HCT116 (cell line): ENCODE measurements around the gene RBP4. TPM values are rescaled to one million over a fixed set of nuclear protein-coding genes. Genes with fewer than 3 reads are reported as not detected.

ENCODE experiments used
- ATAC-seq: fragments of 200-7000 bp; cut with Tn5 transposase; 2 replicates; pipeline ENCODE4 v1.9.1; 2020; ENCODE audit warnings: mild to moderate bottlenecking, moderate library complexity
- BruUV-seq: library from RNA; stranded (reverse); fragments of 400-500 nt; replicated peaks from 2 replicates; lab custom pipeline; 2021; lab: Mats Ljungman, UMichigan
- CTCF ChIA-PET: fragments of 300-600 bp; sonication (Branson Sonifier 250); formaldehyde crosslinking; loops from one replicate; lab custom pipeline; 2021; ENCODE audit warnings: antibody characterized with exemption; lab: Charles Lee
- POLR2A ChIA-PET: fragments of 300-600, 350-600 bp; sonication (Branson Sonifier 250); formaldehyde crosslinking; loops from one replicate; lab custom pipeline; 2021; ENCODE audit warnings: antibody characterized with exemption; lab: Charles Lee
- RAD21 ChIA-PET, 2 experiments: fragments of 300-600 bp; sonication (Branson Sonifier 250); formaldehyde crosslinking; loops; one replicate each; lab custom pipeline; 2023; ENCODE audit warnings: low total read pairs in 2 of 2; ENCODE audit not compliant: uncharacterized antibody in 2 of 2, unreplicated experiment in 2 of 2, low non-redundant PET in 1 of 2; lab: Charles Lee
- DNase-seq: peaks from one replicate; pipeline ENCODE4 v3.0.0-alpha.2; 2010; ENCODE audit warnings: low read depth, low spot score
- H2AFZ ChIP-seq: fragments of 200-600 bp; shearing (Covaris generic), sonication (generic); 2 replicates; pipeline ENCODE4 v1.6.1; 2017; ENCODE audit warnings: low read depth, mixed run types, mixed read lengths, antibody characterized with exemption, low read length; ENCODE audit not compliant: poor library complexity, severe bottlenecking
- H3K27ac ChIP-seq: 2 replicates; pipeline ENCODE4 v1.5.1; 2012; ENCODE audit warnings: low read depth, low read length
- H3K27me3 ChIP-seq: fragments of 200-600 bp; sonication (generic); 2 replicates; pipeline ENCODE4 v1.6.1; 2016; ENCODE audit warnings: mixed run types, low read length, mixed read lengths; ENCODE audit not compliant: insufficient read depth
- H3K36me3 ChIP-seq, 2 experiments: fragments of 200-500 bp in 1 of 2; fragments of 200-600 bp in 1 of 2; sonication (Bioruptor generic) in 1 of 2; sonication (generic) in 1 of 2; 2 replicates each; pipeline versions ENCODE4 v1.5.1 to v1.6.1; 2014 to 2016; ENCODE audit warnings: low read length in 2 of 2, inconsistent platforms in 1 of 2, mixed read lengths in 1 of 2, mixed run types in 1 of 2; ENCODE audit not compliant: insufficient read depth in 2 of 2, control insufficient read depth in 1 of 2
- H3K4me1 ChIP-seq, 2 experiments: fragments of 200-600 bp in 1 of 2; sonication (generic) in 1 of 2; 2 replicates each; pipeline versions ENCODE4 v1.5.1 to v1.6.1; 2012 to 2017; ENCODE audit warnings: low read length in 2 of 2, inconsistent platforms in 1 of 2, mild to moderate bottlenecking in 1 of 2, mixed read lengths in 1 of 2, mixed run types in 1 of 2, moderate library complexity in 1 of 2; ENCODE audit not compliant: insufficient read depth in 2 of 2, control insufficient read depth in 1 of 2
- H3K4me2 ChIP-seq: fragments of 200-600 bp; sonication (generic); 2 replicates; pipeline ENCODE4 v1.6.1; 2017; ENCODE audit warnings: mixed run types, low read length, mixed read lengths
- H3K4me3 ChIP-seq, 2 experiments: fragments of 200-600 bp in 1 of 2; sonication (generic) in 1 of 2; replicated peaks in 1 of 2; 2 replicates each; pipeline ENCODE4 v1.5.1; 2011 to 2016; ENCODE audit warnings: low read length in 2 of 2, control low read depth in 1 of 2, low read depth in 1 of 2, mild to moderate bottlenecking in 1 of 2, mixed read lengths in 1 of 2, mixed run types in 1 of 2
- H3K79me2 ChIP-seq: fragments of 200-600 bp; sonication (generic); 2 replicates; pipeline ENCODE4 v1.6.1; 2017; ENCODE audit warnings: mild to moderate bottlenecking, mixed run types, low read length, moderate library complexity, mixed read lengths; ENCODE audit not compliant: insufficient read depth
- H3K9ac ChIP-seq: fragments of 200-600 bp; sonication (generic); 2 replicates; pipeline ENCODE4 v1.6.1; 2016; ENCODE audit warnings: low read length, mixed read lengths
- H3K9me2 ChIP-seq: fragments of 200-600 bp; sonication (generic), shearing (Covaris generic); 2 replicates; pipeline ENCODE4 v1.6.1; 2017; ENCODE audit warnings: mixed run types, mild to moderate bottlenecking, moderate library complexity; ENCODE audit not compliant: insufficient read depth
- H3K9me3 ChIP-seq, 2 experiments: fragments of 200-500 bp in 1 of 2; fragments of 200-600 bp in 1 of 2; sonication (Bioruptor generic) in 1 of 2; sonication (generic) in 1 of 2; 2 replicates each; pipeline ENCODE4 v1.6.1; 2014 to 2017; ENCODE audit warnings: low read length in 2 of 2, mixed read lengths in 2 of 2, inconsistent platforms in 1 of 2, low read depth in 1 of 2, mild to moderate bottlenecking in 1 of 2, mixed run types in 1 of 2, moderate library complexity in 1 of 2; ENCODE audit not compliant: control insufficient read depth in 1 of 2, insufficient read depth in 1 of 2
- H4K20me1 ChIP-seq: fragments of 200-600 bp; sonication (generic), shearing (Covaris generic); 2 replicates; pipeline ENCODE4 v1.6.1; 2017; ENCODE audit warnings: mixed run types, mild to moderate bottlenecking, moderate library complexity; ENCODE audit not compliant: insufficient read depth
- CBX3 ChIP-seq: IDR thresholded peaks from 2 replicates; pipeline ENCODE4 v1.6.1; 2012; ENCODE audit warnings: low read depth
- CEBPB ChIP-seq: IDR thresholded peaks from 2 replicates; pipeline ENCODE4 v1.6.1; 2012; ENCODE audit warnings: low read depth
- EZH2 ChIP-seq: fragments of 200-600 bp; sonication (generic); IDR thresholded peaks from 2 replicates; pipeline ENCODE4 v1.6.1; 2017; ENCODE audit warnings: antibody characterized with exemption, mixed run types
- EZH2phosphoT487 ChIP-seq: fragments of 200-600 bp; IDR thresholded peaks from 2 replicates; pipeline ENCODE4 v1.6.1; 2018; ENCODE audit warnings: antibody characterized with exemption, borderline replicate concordance
- FOSL1 ChIP-seq: IDR thresholded peaks from 2 replicates; pipeline ENCODE4 v1.6.1; 2012; ENCODE audit warnings: low read depth
- JUND ChIP-seq: IDR thresholded peaks from 2 replicates; pipeline ENCODE4 v1.6.1; 2012
- POLR2A ChIP-seq: IDR thresholded peaks from 2 replicates; pipeline ENCODE4 v1.7.0; 2011; ENCODE audit warnings: borderline replicate concordance; ENCODE audit not compliant: insufficient read depth, insufficient read length; ENCODE audit errors: extremely low read depth
- POLR2AphosphoS5 ChIP-seq: IDR thresholded peaks from 2 replicates; pipeline ENCODE4 v1.6.1; 2011; ENCODE audit warnings: mild to moderate bottlenecking, low read depth, low read length, moderate library complexity
- RAD21 ChIP-seq: IDR thresholded peaks from 2 replicates; pipeline ENCODE4 v1.6.1; 2012; ENCODE audit warnings: low read depth, mild to moderate bottlenecking
- SIN3A ChIP-seq: IDR thresholded peaks from 2 replicates; pipeline ENCODE4 v1.6.1; 2012; ENCODE audit warnings: low read depth
- SP1 ChIP-seq: IDR thresholded peaks from 2 replicates; pipeline ENCODE4 v1.6.1; 2012; ENCODE audit warnings: low read depth
- SRF ChIP-seq: IDR thresholded peaks from 2 replicates; pipeline ENCODE4 v1.6.1; 2012; ENCODE audit warnings: low read depth
- YY1 ChIP-seq: IDR thresholded peaks from 2 replicates; pipeline ENCODE4 v1.6.1; 2011; ENCODE audit warnings: low read length, low read depth, moderate library complexity, mild to moderate bottlenecking; ENCODE audit not compliant: insufficient replicate concordance; ENCODE audit errors: extremely low read depth
- intact Hi-C: fragments of 100-400 bp; cut with micrococcal nuclease; formaldehyde crosslinking; loops from 2 replicates; pipeline ENCODE4 v1.10.0; 2022
- total RNA-seq: library from RNA; stranded (reverse); gene quantifications from one replicate; pipeline ENCODE4 v1.2.1, GENCODE V29; 2021; ENCODE audit not compliant: unreplicated experiment
- TF ChIP-seq, protein P1 (sequence below): IDR thresholded peaks from 2 replicates; pipeline ENCODE4 v1.6.1; 2012
- TF ChIP-seq, protein P2 (sequence below), 3 experiments: fragments of 200-600 bp in 1 of 3; sonication (generic) in 1 of 3; IDR thresholded peaks in 2 of 3; conservative IDR thresholded peaks in 1 of 3; 2 replicates each; pipeline ENCODE4 v1.5.1; 2012 to 2017; ENCODE audit warnings: low read depth in 2 of 3, low read length in 2 of 3, antibody characterized with exemption in 1 of 3, borderline replicate concordance in 1 of 3, control low read depth in 1 of 3, mild to moderate bottlenecking in 1 of 3, mixed read lengths in 1 of 3, mixed run types in 1 of 3, moderate library complexity in 1 of 3; ENCODE audit not compliant: insufficient read depth in 1 of 3
- TF ChIP-seq, protein P3 (sequence below): IDR thresholded peaks from 2 replicates; pipeline ENCODE4 v1.6.1; 2011; ENCODE audit warnings: mild to moderate bottlenecking, low read length, moderate library complexity; ENCODE audit not compliant: insufficient replicate concordance; ENCODE audit errors: extremely low read depth
- TF ChIP-seq, protein P4 (sequence below): IDR thresholded peaks from 2 replicates; pipeline ENCODE4 v1.6.1; 2012

The RBP4 gene
- total RNA-seq, 1 experiment from 2014 or later, result 2.4 TPM

DNA sequence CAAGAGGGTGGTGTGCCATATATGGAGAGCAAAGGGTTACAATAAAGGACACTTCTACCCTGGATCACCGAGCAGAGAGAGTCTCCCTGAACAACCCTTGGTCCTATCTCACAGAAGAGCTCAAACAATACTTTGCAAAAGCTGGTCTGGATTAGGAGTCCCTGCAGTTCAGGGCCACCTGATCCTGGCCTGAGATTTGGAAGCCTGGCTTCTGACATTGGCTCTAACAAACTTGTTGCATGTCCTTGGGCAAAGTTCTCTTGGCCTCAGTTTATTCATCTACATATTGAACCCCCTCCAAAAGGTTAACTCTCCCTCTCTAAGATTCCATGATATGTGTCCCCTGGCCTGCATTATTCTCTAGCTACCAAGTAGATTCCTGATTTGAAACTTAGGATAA is 1.7 kb downstream of the RBP4 start:
- Histone ChIP-seq H3K9me2 (no peaks in the 10 kb centered on the region), H3K4me2 (no peak overlapping the region), H3K4me1 (no peaks in the 10 kb centered on the region), H3K36me3 (no peaks in the 10 kb centered on the region), H3K9ac (no peak overlapping the region), H2AFZ (no peak overlapping the region), H3K79me2 (no peaks in the 10 kb centered on the region), H3K27ac (no peak overlapping the region), H3K9me3 (no peaks in the 10 kb centered on the region), H3K4me3 (no peak overlapping the region), H4K20me1 (no peaks in the 10 kb centered on the region), H3K27me3 (no peaks in the 10 kb centered on the region)
- ChIA-PET RAD21 (no interaction called here), CTCF (no interaction called here), POLR2A (no interaction called here)
- TF ChIP-seq FOSL1 (no peak), EZH2 (no peak), EZH2phosphoT487 (no peak), SP1 (no peak), JUND (no peak), SRF (no peak), POLR2A (no peak), CBX3 (no peak), POLR2AphosphoS5 (no peak), RAD21 (no peak), CEBPB (no peak), YY1 (no peak), SIN3A (no peak)
- TF ChIP-seq, protein P1, sequence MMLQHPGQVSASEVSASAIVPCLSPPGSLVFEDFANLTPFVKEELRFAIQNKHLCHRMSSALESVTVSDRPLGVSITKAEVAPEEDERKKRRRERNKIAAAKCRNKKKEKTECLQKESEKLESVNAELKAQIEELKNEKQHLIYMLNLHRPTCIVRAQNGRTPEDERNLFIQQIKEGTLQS, result no peak
- TF ChIP-seq, protein P2, sequence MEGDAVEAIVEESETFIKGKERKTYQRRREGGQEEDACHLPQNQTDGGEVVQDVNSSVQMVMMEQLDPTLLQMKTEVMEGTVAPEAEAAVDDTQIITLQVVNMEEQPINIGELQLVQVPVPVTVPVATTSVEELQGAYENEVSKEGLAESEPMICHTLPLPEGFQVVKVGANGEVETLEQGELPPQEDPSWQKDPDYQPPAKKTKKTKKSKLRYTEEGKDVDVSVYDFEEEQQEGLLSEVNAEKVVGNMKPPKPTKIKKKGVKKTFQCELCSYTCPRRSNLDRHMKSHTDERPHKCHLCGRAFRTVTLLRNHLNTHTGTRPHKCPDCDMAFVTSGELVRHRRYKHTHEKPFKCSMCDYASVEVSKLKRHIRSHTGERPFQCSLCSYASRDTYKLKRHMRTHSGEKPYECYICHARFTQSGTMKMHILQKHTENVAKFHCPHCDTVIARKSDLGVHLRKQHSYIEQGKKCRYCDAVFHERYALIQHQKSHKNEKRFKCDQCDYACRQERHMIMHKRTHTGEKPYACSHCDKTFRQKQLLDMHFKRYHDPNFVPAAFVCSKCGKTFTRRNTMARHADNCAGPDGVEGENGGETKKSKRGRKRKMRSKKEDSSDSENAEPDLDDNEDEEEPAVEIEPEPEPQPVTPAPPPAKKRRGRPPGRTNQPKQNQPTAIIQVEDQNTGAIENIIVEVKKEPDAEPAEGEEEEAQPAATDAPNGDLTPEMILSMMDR (IDR thresholded peaks at IDR 0.05 in 2 of 3, conservative IDR thresholded peaks at IDR 0.05 in 1 of 3; ENCODE audit: borderline replicate concordance in 1 of 3, insufficient read depth in 1 of 3, low read depth in 2 of 3, low read length in 2 of 3), result no peak
- TF ChIP-seq, protein P3, sequence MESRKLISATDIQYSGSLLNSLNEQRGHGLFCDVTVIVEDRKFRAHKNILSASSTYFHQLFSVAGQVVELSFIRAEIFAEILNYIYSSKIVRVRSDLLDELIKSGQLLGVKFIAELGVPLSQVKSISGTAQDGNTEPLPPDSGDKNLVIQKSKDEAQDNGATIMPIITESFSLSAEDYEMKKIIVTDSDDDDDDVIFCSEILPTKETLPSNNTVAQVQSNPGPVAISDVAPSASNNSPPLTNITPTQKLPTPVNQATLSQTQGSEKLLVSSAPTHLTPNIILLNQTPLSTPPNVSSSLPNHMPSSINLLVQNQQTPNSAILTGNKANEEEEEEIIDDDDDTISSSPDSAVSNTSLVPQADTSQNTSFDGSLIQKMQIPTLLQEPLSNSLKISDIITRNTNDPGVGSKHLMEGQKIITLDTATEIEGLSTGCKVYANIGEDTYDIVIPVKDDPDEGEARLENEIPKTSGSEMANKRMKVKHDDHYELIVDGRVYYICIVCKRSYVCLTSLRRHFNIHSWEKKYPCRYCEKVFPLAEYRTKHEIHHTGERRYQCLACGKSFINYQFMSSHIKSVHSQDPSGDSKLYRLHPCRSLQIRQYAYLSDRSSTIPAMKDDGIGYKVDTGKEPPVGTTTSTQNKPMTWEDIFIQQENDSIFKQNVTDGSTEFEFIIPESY, result no peak
- TF ChIP-seq, protein P4, sequence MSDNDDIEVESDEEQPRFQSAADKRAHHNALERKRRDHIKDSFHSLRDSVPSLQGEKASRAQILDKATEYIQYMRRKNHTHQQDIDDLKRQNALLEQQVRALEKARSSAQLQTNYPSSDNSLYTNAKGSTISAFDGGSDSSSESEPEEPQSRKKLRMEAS, result no peak
- BruUV-seq, result no TSS peak
- intact Hi-C loops, result no loop called here
- no peak for DNase-seq
- ATAC-seq, result no peak
